Measurements from ENCODE around the gene IKBKG. TPM values are rescaled to one million over a fixed set of nuclear protein-coding genes. Genes with fewer than 3 reads are reported as not detected.

IKBKG gene
- total RNA-seq, 2 donors from 2014 or later, result 9.9 to 11.9 TPM

DNA sequence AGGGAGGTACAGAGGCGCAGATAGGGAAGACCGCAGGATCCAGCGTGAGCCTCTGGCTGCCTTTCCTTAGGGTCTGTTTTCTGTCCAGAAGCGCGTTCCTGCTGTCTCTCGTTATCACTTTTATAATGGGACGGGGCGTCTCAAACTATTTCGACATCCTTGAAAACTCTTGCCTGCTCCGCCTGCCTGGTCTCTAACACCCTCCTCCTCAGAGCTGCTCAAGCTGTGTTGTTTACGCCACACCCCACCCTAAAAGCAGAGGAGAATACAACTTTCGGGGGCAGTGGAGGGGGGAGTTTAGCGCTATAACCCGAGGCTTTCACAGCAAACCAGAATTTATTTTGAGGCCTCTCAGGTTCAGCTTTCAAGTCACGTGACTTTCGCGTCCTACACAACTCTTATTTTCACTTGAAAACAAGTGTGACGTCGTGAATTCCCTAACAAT lies 30.7 kb upstream of the IKBKG start:
- Histone ChIP-seq H3K4me1 (peaks cover 33% of the 10 kb centered on the region), H3K9me3 (no peaks in the 10 kb centered on the region), H3K36me3 (replicated peaks in 1 of 2; ENCODE audit: insufficient read depth in 1 of 2, low read depth in 2 of 2) (no peaks in the 10 kb centered on the region), H3K27me3 (no peaks in the 10 kb centered on the region), H3K4me3 (no peak overlapping the region), H3K27ac (peak overlapping the region; percentile 62 to 94 (median 94))
- DNase-seq, result peak in 1 of 4 donors; percentile 45
- no peak for TF ChIP-seq POLR2A (IDR thresholded peaks at IDR 0.05)
- TF ChIP-seq, protein P1, sequence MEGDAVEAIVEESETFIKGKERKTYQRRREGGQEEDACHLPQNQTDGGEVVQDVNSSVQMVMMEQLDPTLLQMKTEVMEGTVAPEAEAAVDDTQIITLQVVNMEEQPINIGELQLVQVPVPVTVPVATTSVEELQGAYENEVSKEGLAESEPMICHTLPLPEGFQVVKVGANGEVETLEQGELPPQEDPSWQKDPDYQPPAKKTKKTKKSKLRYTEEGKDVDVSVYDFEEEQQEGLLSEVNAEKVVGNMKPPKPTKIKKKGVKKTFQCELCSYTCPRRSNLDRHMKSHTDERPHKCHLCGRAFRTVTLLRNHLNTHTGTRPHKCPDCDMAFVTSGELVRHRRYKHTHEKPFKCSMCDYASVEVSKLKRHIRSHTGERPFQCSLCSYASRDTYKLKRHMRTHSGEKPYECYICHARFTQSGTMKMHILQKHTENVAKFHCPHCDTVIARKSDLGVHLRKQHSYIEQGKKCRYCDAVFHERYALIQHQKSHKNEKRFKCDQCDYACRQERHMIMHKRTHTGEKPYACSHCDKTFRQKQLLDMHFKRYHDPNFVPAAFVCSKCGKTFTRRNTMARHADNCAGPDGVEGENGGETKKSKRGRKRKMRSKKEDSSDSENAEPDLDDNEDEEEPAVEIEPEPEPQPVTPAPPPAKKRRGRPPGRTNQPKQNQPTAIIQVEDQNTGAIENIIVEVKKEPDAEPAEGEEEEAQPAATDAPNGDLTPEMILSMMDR (IDR thresholded peaks at IDR 0.05), result no peak
- 6 to 14% methylated on average over 6 to 19 of the region's 19 CpGs for WGBS, 2 donors
- ATAC-seq, result peak; percentile 11
- intact Hi-C loops (cut with DNase I), result no loop called here

DNA sequence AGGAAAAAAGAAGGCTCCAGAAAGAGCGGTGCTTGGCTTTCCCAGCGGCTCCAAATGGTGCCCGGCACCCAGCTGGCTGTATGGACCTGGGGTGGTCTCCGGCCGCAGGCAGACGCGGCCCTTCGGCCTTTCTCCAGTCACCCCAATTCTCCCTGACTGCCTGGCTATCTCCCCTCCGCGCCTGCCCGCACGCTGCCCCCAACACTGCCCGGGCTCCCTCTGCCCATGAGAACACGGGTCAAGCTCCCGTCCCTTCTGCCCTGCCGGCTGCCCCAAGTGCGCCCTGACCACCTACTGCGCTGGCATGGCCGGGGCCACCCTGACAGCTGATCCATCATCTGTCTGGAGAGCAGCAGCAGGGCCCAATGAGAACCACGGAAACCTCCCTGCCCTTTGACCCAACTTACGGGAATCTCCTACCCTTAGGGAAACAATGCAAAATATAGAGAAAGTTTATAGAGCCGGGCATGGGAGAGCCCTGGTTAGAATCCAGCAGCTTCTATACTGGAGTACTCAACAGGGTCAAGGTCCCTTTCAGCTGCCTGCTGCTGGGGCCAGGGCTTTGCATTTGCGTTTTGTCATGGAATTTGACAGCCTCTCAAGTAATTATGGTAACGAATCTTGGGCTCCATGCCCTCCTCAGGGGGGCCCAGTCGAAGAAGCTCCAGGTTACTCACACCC lies 30.2 kb upstream of the IKBKG start:
- H3K9me3 ChIP-seq, result no peaks in the 10 kb centered on the region
- intact Hi-C loops (cut with DNase I), result no loop called here
- H3K27me3 ChIP-seq, result no peaks in the 10 kb centered on the region
- DNase-seq, result peak in 1 of 4 donors; percentile 27
- no peaks in the 10 kb centered on the region for H3K36me3 ChIP-seq (replicated peaks in 1 of 2; ENCODE audit: insufficient read depth in 1 of 2, low read depth in 2 of 2)
- no peak overlapping the region for H3K4me3 ChIP-seq
- H3K4me1 ChIP-seq, result peaks cover 33% of the 10 kb centered on the region
- peak overlapping the region; percentile 62 to 94 (median 94) for H3K27ac ChIP-seq
- no peak for ATAC-seq
- 26% methylated on average over 16 of the region's 25 CpGs; no CpG with 5 or more reads in 1 of the 2 donors for WGBS, 2 donors
- TF ChIP-seq, protein P1 (IDR thresholded peaks at IDR 0.05), result no peak
- TF ChIP-seq POLR2A (IDR thresholded peaks at IDR 0.05), result no peak

DNA sequence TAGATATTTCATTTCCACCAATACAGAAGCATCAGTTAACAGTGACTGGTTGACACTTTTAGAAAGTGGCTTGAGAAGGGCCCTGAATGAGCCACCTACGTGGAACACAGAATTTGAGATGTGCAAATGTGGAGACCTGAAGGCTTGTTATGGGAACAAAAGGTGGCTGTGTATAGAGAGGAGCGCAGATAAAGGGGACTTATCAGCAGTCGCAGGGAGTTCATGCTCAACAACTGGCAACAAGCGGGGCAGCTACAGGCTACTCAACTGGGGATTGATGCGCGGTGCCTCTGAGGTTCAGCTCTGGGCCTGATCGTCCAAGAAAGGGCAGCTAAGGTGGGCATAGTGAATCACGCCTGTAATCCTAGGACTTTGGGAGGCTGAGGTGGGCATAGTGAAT lies 28.0 kb upstream of the IKBKG start:
- no peak for ATAC-seq
- TF ChIP-seq, protein P1 (IDR thresholded peaks at IDR 0.05), result no peak
- no peak for TF ChIP-seq POLR2A (IDR thresholded peaks at IDR 0.05)
- H3K36me3 ChIP-seq (replicated peaks in 1 of 2; ENCODE audit: insufficient read depth in 1 of 2, low read depth in 2 of 2), result no peaks in the 10 kb centered on the region
- H3K27ac ChIP-seq, result no peak overlapping the region
- intact Hi-C loops (cut with DNase I), result no loop called here
- DNase-seq, result no peak
- no peaks in the 10 kb centered on the region for H3K27me3 ChIP-seq
- no peaks in the 10 kb centered on the region for H3K9me3 ChIP-seq
- no peak overlapping the region for H3K4me3 ChIP-seq
- peaks cover 27% of the 10 kb centered on the region for H3K4me1 ChIP-seq
- WGBS, 2 donors, result 96 to 100% methylated on average over 1 to 8 of the region's 8 CpGs

DNA sequence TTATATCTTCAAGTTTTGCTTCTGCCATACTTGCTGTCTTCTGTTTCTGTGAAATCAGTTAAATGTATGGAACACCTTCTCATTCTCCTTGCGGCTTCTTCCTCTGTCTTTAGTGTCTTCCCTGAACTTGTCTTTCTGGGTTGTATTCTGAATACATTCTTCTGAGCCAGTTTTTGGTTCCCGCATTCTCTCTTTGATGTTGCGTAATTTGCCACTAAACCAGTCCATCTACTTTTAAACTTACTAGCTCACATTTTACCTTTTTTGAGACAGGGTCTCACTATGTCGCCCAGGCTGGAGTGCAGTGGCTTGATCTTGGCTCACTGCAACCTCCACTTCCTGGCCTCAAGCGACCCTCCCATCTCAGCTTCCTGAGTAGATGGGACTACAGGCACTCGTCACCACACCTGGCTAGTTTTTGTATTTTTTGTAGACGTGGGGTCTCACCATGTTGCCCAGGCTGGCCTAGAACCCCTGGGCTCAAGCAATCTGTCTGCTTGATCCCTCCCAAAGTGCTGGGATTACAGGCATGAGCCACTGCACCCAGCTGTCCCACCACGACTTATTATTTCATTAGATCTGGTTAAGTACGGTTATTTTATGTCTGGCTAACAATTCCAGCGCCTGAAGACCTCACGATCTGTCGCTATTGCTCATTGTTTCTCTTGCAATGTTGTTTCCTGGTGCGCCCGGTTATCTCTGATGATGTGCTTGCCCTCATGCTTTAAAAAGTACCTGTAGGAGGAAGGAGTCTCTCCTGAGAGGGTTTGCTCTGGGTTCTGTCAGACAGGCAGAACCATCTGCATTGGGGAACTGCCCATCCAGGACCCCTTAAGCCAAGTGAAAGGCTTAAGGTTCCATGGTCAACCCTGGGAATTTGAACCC lies 21.6 kb upstream of the IKBKG start:
- Histone ChIP-seq H3K36me3 (replicated peaks in 1 of 2; ENCODE audit: insufficient read depth in 1 of 2, low read depth in 2 of 2) (no peaks in the 10 kb centered on the region), H3K27ac (no peak overlapping the region), H3K9me3 (no peaks in the 10 kb centered on the region), H3K4me3 (no peak overlapping the region), H3K4me1 (peaks cover 4% of the 10 kb centered on the region), H3K27me3 (no peaks in the 10 kb centered on the region)
- DNase-seq, result no peak
- WGBS, 2 donors, result 72 to 78% methylated on average over 11 to 13 of the region's 14 CpGs
- ATAC-seq, result no peak
- TF ChIP-seq, protein P1 (IDR thresholded peaks at IDR 0.05), result no peak
- intact Hi-C loops (cut with DNase I), result no loop called here

All from body of pancreas (tissue), 4 donors.